B cell (primary cell): ENCODE results near the gene OR2B6.

ENCODE experiments used
- CTCF ChIP-seq: fragments of 200-600 bp; IDR thresholded peaks from one replicate; pipeline ENCODE4 v1.8.0; 2022; ENCODE audit warnings: antibody characterized with exemption, mild to moderate bottlenecking
- EZH2 ChIP-seq: IDR thresholded peaks from 2 replicates; pipeline ENCODE4 v1.6.1; 2012; ENCODE audit warnings: borderline replicate concordance, low read depth, mild to moderate bottlenecking, moderate library complexity, low read length; ENCODE audit not compliant: insufficient read depth, poor library complexity, severe bottlenecking

GRCh38 chr6:27986928-27987725 lies 30.1 kb downstream of the OR2B6 start:
- TF ChIP-seq CTCF: no peak
- no peak for TF ChIP-seq EZH2
